Jurkat, Clone E6-1 (cell line): ENCODE data around the gene SLX1A.
"Not testable (repeated sequence)": the region's sequence is repeated elsewhere in the genome, so short reads cannot be mapped to it uniquely, and the experiment has no call there.

Experiments used
- DNase-seq: peaks from one replicate; pipeline ENCODE4 v3.0.0-alpha.2; 2011; ENCODE audit warnings: low read depth, low spot score
- H3K4me3 ChIP-seq: 2 replicates; pipeline ENCODE4 v1.5.1; 2011; ENCODE audit warnings: mild to moderate bottlenecking, low read length, control low read depth, moderate library complexity

Gene SLX1A

GRCh38 chr16:30183233-30184095 is 10.2 kb upstream of the SLX1A start, which contains the start of gene CORO1A:
TSS of gene CORO1A (plus strand) at chr16:30183602. CDS start at chr16:30185210, 1,608 bp downstream.
- peak; percentile 82 for DNase-seq
- H3K4me3 ChIP-seq: peak within 1 kb of the TSS; percentile 99

DNA sequence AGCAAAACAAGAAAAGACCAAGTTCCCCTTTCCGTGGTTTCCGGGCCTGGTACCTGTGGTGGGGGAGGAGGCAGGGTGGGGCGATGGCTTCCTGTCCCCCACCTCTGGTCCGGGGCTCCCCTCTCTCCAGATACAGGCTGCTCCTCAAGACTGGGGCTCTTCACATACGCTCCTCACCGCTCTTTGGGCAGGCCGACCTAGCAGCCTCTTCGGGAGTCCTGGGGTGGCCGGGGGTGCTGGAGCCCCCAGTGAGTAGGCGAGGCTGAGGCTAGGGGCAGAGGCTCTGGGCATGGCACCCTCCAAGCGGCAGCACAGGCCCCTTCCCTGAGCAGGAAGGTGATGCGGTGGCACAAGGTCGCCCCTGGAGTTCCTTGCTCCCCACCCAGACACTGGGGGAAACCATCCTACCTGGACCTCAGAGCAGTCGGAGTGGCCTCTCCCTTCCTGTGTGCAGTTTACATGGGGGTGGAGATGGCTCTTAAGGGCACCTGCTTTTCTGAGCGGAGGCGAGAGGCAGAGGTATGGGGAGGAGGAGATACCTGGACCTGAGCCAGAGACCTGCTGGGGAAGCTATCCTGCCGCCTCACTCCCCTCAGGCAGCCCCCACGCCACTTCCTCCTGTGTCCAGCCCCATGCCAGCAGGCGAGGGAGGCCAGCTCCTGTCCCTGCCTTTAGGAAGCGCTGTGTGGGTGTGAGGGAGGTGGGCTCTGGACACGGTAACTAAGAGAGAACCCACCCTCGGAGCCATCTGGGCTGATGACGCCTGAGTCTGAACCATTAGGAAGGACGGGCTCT is 9.4 kb upstream of the SLX1A start:
- peak; percentile 63 for DNase-seq

DNA sequence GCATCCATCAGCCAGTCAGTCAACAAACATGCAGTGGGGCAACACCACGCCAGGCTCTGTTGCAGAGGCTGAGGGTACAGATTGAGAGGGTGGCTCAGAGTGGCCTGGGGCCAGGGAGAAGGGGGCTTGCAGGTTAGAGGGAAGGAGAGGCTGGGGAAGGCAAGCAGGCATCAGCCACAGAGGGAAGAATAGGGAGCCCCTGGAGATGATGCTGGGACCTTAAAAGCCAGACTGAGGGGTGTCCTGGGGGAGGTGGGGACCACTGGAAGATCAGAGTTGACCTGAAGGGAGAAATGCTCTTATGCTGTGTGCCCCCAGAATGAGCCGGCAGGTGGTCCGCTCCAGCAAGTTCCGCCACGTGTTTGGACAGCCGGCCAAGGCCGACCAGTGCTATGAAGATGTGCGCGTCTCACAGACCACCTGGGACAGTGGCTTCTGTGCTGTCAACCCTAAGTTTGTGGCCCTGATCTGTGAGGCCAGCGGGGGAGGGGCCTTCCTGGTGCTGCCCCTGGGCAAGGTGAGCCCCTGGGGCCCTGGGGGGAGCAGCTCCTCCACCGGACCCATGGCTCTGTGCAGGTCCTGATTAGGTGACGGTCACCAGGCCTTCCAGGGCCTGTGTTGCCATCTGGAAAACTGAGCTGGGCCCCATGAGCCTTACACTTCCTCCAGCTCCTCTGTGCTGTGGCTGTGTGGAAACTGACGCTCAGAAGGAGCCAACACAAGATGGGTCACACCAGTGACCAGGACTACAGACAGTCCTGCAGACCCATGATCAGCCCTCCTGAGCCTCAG is 8.6 kb upstream of the SLX1A start:
- DNase-seq: no peak
- peak overlapping the region; percentile 99 for H3K4me3 ChIP-seq

More for the DNA sequence above, 9.4 kb upstream of the SLX1A start:
- peak overlapping the region; percentile 99 for H3K4me3 ChIP-seq

GRCh38 chr16:30185683-30186421 is 7.8 kb upstream of the SLX1A start:
- DNase-seq: peak; percentile 96
- peak overlapping the region; percentile 99 for H3K4me3 ChIP-seq

DNA sequence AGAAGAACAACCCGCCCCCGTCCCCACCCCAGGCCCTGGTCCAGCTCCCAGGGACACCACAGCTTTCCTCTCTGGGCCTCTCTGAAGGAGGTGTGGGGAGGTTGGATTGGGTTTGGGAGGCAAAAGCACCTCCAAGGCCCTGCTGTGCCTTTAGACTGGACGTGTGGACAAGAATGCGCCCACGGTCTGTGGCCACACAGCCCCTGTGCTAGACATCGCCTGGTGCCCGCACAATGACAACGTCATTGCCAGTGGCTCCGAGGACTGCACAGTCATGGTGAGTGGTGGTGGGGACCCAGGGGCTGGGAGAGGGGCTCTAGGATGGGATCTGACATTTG is 7.3 kb upstream of the SLX1A start:
- peak overlapping the region; percentile 99 for H3K4me3 ChIP-seq

GRCh38 chr16:30186782-30187555 is 6.7 kb upstream of the SLX1A start:
- peak; percentile 66 for DNase-seq
- peak overlapping the region; percentile 99 for H3K4me3 ChIP-seq

More for the DNA sequence above, 7.3 kb upstream of the SLX1A start:
- no peak for DNase-seq

- no peak for DNase-seq
- H3K4me3 ChIP-seq: peak overlapping the region; percentile 99
These were observed 6.2 kb upstream of the SLX1A start for GRCh38 chr16:30187556-30187865.

DNA sequence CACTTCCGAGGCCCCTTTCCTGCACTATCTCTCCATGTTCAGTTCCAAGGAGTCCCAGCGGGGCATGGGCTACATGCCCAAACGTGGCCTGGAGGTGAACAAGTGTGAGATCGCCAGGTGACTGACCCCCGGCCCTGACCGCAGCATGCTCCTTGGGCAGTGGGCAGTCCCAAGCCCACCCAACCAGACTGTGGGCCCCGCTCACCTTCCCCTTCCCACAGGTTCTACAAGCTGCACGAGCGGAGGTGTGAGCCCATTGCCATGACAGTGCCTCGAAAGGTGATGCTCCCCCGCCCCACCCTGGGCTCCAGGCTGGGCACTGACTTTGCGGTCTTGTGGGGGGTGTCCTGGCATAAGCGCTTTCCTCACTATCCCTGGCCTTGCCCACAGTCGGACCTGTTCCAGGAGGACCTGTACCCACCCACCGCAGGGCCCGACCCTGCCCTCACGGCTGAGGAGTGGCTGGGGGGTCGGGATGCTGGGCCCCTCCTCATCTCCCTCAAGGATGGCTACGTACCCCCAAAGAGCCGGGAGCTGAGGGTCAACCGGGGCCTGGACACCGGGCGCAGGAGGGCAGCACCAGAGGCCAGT is 5.6 kb upstream of the SLX1A start:
- no peak for DNase-seq
- H3K4me3 ChIP-seq: no peak overlapping the region

GRCh38 chr16:30191158-30191557 is 2.5 kb upstream of the SLX1A start:
- not testable (repeated sequence) for DNase-seq, H3K4me3 ChIP-seq

DNA sequence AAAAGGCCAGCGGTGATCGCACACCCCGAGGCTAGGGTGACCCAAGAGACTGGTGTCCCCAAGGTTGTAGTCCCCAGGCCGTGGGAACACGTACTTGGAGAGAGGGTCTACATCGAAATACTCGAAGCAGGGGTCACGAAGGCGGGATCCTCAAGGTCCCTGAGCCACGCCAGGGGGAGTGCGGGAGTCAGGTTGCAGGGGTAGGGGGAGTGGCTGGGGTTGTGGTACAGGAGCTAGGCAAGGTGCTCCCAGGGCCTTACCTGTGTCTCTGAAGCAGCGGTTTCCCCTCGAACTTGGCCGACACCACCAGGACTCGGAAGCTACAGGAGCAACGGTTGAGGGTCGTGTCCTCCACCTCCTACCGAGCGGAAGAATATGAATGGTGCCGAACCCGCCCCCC is 577 bp upstream of the SLX1A start:
- DNase-seq, H3K4me3 ChIP-seq: not testable (repeated sequence)

DNA sequence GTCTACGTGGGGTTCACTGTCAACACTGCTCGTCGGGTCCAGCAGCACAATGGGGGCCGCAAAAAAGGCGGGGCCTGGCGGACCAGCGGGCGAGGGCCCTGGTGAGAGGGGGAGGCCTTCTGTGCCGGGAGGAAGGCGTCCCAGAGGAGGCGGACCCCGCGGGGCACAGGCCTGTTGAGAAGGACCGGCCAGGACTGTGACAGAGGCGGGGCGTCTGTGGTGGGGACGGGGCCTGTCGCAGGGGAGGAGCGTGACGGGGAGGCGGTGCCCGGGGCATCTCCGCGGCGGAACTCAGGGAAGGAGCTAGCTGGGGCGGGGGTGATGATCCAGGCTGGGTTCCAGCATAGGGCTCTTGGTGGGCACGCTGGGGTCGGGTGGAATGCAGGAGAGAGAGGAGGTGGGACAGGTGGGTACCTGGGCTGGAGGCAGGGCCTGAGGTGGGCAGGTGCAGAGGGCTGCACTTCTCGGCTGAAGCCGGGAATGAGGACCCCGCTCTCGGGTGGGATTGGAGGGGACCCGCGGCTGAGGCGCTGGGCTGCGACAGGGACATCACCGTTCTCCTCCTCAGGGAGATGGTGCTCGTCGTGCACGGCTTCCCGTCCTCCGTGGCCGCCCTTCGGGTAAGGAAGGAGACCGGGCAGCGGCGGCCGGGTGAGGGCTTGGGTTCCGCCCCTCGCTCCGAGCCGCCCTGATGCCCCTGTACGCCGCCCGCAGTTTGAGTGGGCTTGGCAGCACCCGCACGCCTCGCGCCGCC is 674 bp downstream of the SLX1A start:
- DNase-seq: not testable (repeated sequence)
- H3K4me3 ChIP-seq: peak overlapping the region; percentile 45

DNA sequence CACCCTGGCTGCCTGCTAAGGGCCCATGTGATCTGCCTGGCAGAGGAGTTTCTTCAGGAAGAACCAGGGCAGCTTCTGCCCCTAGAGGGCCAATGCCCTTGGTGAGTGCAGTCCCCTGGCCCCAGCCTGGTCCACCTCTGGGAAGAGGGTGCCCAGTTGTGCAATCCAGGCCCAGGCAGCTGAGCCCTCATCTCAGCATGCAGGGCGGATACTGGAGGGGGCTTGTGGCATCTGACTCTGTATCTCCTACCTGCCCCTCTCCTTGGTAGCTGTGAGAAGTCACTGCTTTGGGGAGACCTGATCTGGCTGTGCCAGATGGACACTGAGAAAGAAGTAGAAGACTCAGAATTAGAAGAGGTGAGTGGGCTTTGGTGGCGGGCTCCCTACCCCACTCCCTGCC is 3.3 kb downstream of the SLX1A start:
- H3K4me3 ChIP-seq, DNase-seq: not testable (repeated sequence)

DNA sequence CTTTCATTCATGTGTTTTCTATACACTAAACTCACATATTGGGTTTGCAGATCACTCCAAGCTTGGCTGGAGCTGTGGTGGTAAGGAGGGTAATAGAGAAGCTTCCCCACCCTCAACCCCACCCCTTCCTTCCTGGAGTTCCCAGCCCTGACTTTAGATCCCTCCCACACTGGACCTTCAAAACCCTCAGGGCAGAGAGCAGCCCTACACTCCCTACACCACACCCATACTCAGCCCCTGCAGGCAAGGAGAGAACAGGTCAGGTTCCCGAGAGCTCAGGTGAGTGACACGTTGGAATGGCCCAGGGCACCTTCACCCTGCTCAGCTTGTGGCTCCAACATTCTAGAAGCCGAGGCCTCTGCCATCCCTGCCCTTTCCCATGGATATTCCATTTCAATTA is 5.4 kb downstream of the SLX1A start, which contains the start of gene SULT1A3:
Gene SULT1A3, plus strand, starts transcription at position 207 of the 400 bp plus-strand sequence. CDS start 1,474 bp downstream, outside the sequence.
- DNase-seq: not testable (repeated sequence)

DNA sequence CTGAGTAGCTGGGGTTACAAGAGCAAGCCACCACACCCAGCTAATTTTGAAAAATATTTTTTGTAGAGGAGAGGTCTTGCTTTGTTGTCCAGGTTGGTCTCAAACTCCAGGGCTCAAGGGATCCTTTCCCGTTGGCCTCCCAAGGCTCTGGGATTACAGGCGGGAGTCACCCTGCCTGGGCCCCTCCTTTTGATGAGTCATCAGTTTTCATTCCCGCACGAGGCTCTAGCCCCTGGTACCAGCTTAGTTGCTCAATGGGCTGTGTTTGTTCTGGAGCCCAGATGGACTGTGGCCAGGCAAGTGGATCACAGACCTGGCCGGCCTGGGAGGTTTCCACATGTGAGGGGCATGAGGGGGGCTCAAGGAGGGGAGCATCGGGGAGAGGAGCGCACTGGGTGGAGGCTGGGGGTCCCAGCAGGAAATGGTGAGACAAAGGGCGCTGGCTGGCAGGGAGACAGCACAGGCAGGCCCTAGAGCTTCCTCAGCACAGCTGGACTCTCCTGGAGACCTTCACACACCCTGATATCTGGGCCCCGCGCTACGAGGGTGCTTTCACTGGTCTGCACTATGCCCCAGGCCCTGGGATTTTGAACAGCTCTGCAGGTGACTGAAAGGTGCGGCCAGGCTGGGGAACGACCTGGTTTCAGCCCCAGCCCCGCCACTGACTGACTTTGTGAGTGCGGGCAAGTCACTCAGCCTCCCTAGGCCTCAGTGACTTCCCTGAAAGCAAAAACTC is 6.1 kb downstream of the SLX1A start:
- DNase-seq, H3K4me3 ChIP-seq: not testable (repeated sequence)

More for the DNA sequence above, 5.4 kb downstream of the SLX1A start, which contains the start of gene SULT1A3:
- not testable (repeated sequence) for H3K4me3 ChIP-seq

DNA sequence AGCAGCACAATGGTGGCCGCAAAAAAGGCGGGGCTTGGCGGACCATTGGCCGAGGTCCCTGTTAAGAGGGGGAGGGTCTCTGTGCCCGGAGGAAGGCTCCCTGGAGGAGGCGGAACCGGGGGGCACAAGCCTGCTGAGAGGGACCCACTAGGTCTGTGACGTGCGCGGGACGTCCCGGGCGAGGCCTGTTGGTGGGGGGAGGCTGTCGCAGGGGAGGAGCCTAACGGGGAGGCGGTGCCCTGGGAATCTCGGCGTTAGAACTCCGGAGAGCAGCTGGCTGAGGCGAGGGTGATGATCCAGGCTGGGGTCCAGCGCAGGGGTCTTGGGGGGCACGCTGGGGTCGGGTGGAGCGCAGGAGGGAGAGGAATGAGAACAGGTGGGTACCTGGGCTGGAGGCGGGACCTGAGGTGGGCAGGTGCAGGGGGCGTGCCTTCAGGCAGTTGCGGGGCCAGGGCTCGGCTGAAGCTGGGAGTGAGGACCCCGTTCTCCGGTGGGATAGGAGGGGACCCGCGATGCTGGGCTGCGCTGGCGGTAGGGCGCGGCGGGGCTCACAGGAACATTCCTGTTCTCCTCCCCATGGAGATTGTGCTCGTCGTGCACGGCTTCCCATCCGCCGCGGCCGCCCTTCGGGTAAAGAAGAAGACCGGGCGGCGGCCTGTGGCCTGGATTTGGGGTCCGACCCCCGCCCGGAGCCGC is 12.0 kb downstream of the SLX1A start:
- DNase-seq, H3K4me3 ChIP-seq: not testable (repeated sequence)

DNA sequence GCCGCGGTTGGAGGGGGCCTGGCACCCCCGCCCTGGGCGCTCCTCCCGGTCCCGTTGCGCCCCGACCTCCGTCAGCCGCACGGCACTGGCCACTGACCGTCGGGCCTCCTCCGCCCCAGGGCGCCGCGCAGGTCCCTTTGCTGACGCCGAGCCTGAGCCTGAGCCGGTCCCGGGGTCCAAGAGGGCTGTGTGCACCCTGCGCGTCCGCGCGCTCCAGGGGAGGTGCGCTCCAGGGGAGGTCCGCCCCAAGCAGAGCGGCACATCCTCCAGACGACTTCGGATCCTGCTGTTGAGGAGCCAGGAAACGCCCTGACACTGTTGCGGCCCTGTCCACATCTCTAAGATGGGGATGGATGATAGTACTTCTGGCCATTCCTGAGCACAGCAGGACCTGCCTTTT is 12.6 kb downstream of the SLX1A start:
- H3K4me3 ChIP-seq, DNase-seq: not testable (repeated sequence)
